ENCODE measurements around the gene ARMC9.

- TF ChIP-seq CTCF (conservative IDR thresholded peaks at IDR 0.05; ENCODE audit: low read depth, low read length) (no peak), EZH2phosphoT487 (IDR thresholded peaks at IDR 0.05; ENCODE audit: borderline replicate concordance, low read length) (no peak), EZH2 (IDR thresholded peaks at IDR 0.05; ENCODE audit: low read length, unreplicated experiment) (no peak)
Measured at GRCh38 chr2:231411237-231411636, 212.8 kb downstream of the ARMC9 start.

Data from PC-3 (cell line).